ENCODE measurements around the gene AGPAT4. TPM values are rescaled to one million over a fixed set of nuclear protein-coding genes. Genes with fewer than 3 reads are reported as not detected.

AGPAT4 gene
- total and polyA plus RNA-seq, 2 donors (not counting 3 experiments of a cell fraction or from before 2014, with no cell fraction given) = 10.2 to 15.2 TPM

GRCh38 chr6:161276605-161277155, 2.8 kb upstream of the AGPAT4 start:
- DNase-seq (ENCODE audit: low read depth, low spot score) (no peak), FAIRE-seq (no peak)
- TF ChIP-seq FOS (IDR thresholded peaks at IDR 0.05; ENCODE audit: borderline replicate concordance, insufficient read depth, low read length) (no peak), MAX (IDR thresholded peaks at IDR 0.05; ENCODE audit: insufficient read depth, insufficient read length) (no peak), POLR2AphosphoS5 (IDR thresholded peaks at IDR 0.05; ENCODE audit: insufficient read depth, low read depth, low read length) (no peak), MYC (IDR thresholded peaks at IDR 0.05; ENCODE audit: low read depth, low read length) (no peak), POLR2A (IDR thresholded peaks at IDR 0.05; ENCODE audit: low read depth, low read length) (no peak), JUN (IDR thresholded peaks at IDR 0.05; ENCODE audit: borderline replicate concordance, insufficient read depth, insufficient read length, low read depth) (no peak), EZH2 (IDR thresholded peaks at IDR 0.05; ENCODE audit: borderline replicate concordance, low read depth, low read length, severe bottlenecking) (no peak)
- H3K27me3 ChIP-seq (ENCODE audit: control insufficient read depth in 2 of 2, insufficient read depth in 2 of 2, low read length in 2 of 2) = peaks cover 4% of the 10 kb centered on the region in 2 experiments
- intact Hi-C loops (cut with micrococcal nuclease) = loop anchor here (10.0 kb wide), 1 partner anchor 342 kb away; no protein-coding TSS in a partner anchor
- H3K9me1 ChIP-seq (replicated peaks; ENCODE audit: control insufficient read depth, extremely low read depth, insufficient read depth, low read length) = no peaks in the 10 kb centered on the region
- H4K20me1 ChIP-seq (replicated peaks; ENCODE audit: control insufficient read depth, extremely low read depth, insufficient read depth, low read length) = peaks cover 3% of the 10 kb centered on the region
- no peak overlapping the region for H3K4me2 ChIP-seq (ENCODE audit: insufficient read depth, low read length)
- H3K27ac ChIP-seq (ENCODE audit: insufficient read depth, low read depth, low read length) = no peak overlapping the region
- no peaks in the 10 kb centered on the region for H3K36me3 ChIP-seq (ENCODE audit: control insufficient read depth in 2 of 2, extremely low read depth in 1 of 2, insufficient read depth in 2 of 2, low read length in 2 of 2)
- H3K4me1 ChIP-seq (ENCODE audit: control insufficient read depth, extremely low read depth, insufficient read depth, low read length) = peaks cover 16% of the 10 kb centered on the region
- ChIA-PET POLR2A (no interaction called here), CTCF (no interaction called here)
- no peak overlapping the region for H3K4me3 ChIP-seq (replicated peaks in 1 of 3; ENCODE audit: insufficient read depth in 1 of 3, low read depth in 1 of 3, low read length in 3 of 3)
- peaks cover 14% of the 10 kb centered on the region for H3K79me2 ChIP-seq (ENCODE audit: control insufficient read depth, insufficient read depth, low read length)
- no TSS peak for BruUV-seq (replicated peaks)
- dilution Hi-C loops (cut with MboI; ENCODE audit: extremely low pct_ligation_motif_present, low sequenced_read_pairs) = no loop called here
- H3K9ac ChIP-seq (replicated peaks; ENCODE audit: extremely low read depth, insufficient read depth, low read length) = no peak overlapping the region
- H3K9me3 ChIP-seq (replicated peaks; ENCODE audit: control insufficient read depth, insufficient read depth, low read length) = no peaks in the 10 kb centered on the region
- H2AFZ ChIP-seq (ENCODE audit: low read depth, low read length) = no peak overlapping the region

- dilution Hi-C loops (cut with MboI; ENCODE audit: extremely low pct_ligation_motif_present, low sequenced_read_pairs) (no loop called here), intact Hi-C loops (cut with micrococcal nuclease) (loop anchor here (1.0 to 10.0 kb wide), 8 partner anchors 18 to 340 kb away; partner anchors contain the start of gene MAP3K4)
- H2AFZ ChIP-seq (ENCODE audit: low read depth, low read length) = peak overlapping the region; percentile 98
- ChIA-PET CTCF (interaction anchor here (1.1 to 2.0 kb wide), 5 partner anchors 46 to 263 kb away, joined by 3 to 17 read pairs (median 5); no protein-coding TSS in a partner anchor), POLR2A (interaction anchor here (1.2 kb wide), 1 partner anchor 282 kb away, joined by 3 read pairs; no protein-coding TSS in a partner anchor)
- peaks cover 16% of the 10 kb centered on the region for H3K4me1 ChIP-seq (ENCODE audit: control insufficient read depth, extremely low read depth, insufficient read depth, low read length)
- BruUV-seq (replicated peaks) = no TSS peak
- H3K9me1 ChIP-seq (replicated peaks; ENCODE audit: control insufficient read depth, extremely low read depth, insufficient read depth, low read length) = no peaks in the 10 kb centered on the region
- H3K79me2 ChIP-seq (ENCODE audit: control insufficient read depth, insufficient read depth, low read length) = peaks cover 23% of the 10 kb centered on the region
- H3K27ac ChIP-seq (ENCODE audit: insufficient read depth, low read depth, low read length) = no peak overlapping the region
- TF ChIP-seq MYC (IDR thresholded peaks at IDR 0.05; ENCODE audit: low read depth, low read length) = no peak
- no peak for TF ChIP-seq FOS (IDR thresholded peaks at IDR 0.05; ENCODE audit: borderline replicate concordance, insufficient read depth, low read length)
- TF ChIP-seq GATA2 (IDR thresholded peaks at IDR 0.05; ENCODE audit: insufficient read depth, insufficient read length, low read depth, low read length) = no peak
- H4K20me1 ChIP-seq (replicated peaks; ENCODE audit: control insufficient read depth, extremely low read depth, insufficient read depth, low read length) = peaks cover 3% of the 10 kb centered on the region
- H3K36me3 ChIP-seq (ENCODE audit: control insufficient read depth in 2 of 2, extremely low read depth in 1 of 2, insufficient read depth in 2 of 2, low read length in 2 of 2) = no peaks in the 10 kb centered on the region
- H3K9me3 ChIP-seq (replicated peaks; ENCODE audit: control insufficient read depth, insufficient read depth, low read length) = no peaks in the 10 kb centered on the region
- no peak overlapping the region for H3K4me3 ChIP-seq (replicated peaks in 1 of 3; ENCODE audit: insufficient read depth in 1 of 3, low read depth in 1 of 3, low read length in 3 of 3)
- peak overlapping the region; percentile 95 for H3K4me2 ChIP-seq (ENCODE audit: insufficient read depth, low read length)
- no peak for DNase-seq (ENCODE audit: low read depth, low spot score)
- peaks cover 0 to under 1% of the 10 kb centered on the region in 2 experiments for H3K27me3 ChIP-seq (ENCODE audit: control insufficient read depth in 2 of 2, insufficient read depth in 2 of 2, low read length in 2 of 2)
- no peak for FAIRE-seq
- no peak overlapping the region for H3K9ac ChIP-seq (replicated peaks; ENCODE audit: extremely low read depth, insufficient read depth, low read length)
These were observed 1.0 kb upstream of the AGPAT4 start for GRCh38 chr6:161274898-161275297.
